Stomach (tissue), 4 donors: ENCODE results near the gene C1orf52.

Source experiments
- CTCF ChIP-seq, 7 experiments: fragments of 450-650 bp in 4 of 7; fragments of 200-600 bp in 3 of 7; sonication (generic) in 3 of 7; IDR thresholded peaks; one replicate each; pipeline ENCODE4 v1.5.1; 2016 to 2019; ENCODE audit warnings: antibody characterized with exemption in 7 of 7, control low read depth in 2 of 7, mild to moderate bottlenecking in 1 of 7
- EP300 ChIP-seq: sonication (generic); formaldehyde crosslinking; IDR thresholded peaks from one replicate; pipeline ENCODE4 v1.6.1; 2017; ENCODE audit warnings: antibody characterized with exemption
- POLR2A ChIP-seq, 4 donors: fragments of 450-650 bp; IDR thresholded peaks; one replicate each; pipeline ENCODE4 v1.6.1; 2016; ENCODE audit warnings: antibody characterized with exemption in 4 of 4, control low read depth in 2 of 4, mild to moderate bottlenecking in 1 of 4, moderate library complexity in 1 of 4
- POLR2AphosphoS5 ChIP-seq, 3 donors: sonication (generic); formaldehyde crosslinking; IDR thresholded peaks; one replicate each; pipeline ENCODE4 v1.6.1; 2016; ENCODE audit warnings: antibody characterized with exemption in 3 of 3

- TF ChIP-seq POLR2AphosphoS5 (IDR thresholded peaks at IDR 0.05) (peak; percentile 21 to 79 (median 73)), CTCF (IDR thresholded peaks at IDR 0.05) (no peak), POLR2A (IDR thresholded peaks at IDR 0.05) (no peak), EP300 (no peak)
These were observed 57.9 kb downstream of the C1orf52 start for GRCh38 chr1:85201340-85202091.
